Measurements from ENCODE around the gene TFR2.

Gene TFR2

DNA sequence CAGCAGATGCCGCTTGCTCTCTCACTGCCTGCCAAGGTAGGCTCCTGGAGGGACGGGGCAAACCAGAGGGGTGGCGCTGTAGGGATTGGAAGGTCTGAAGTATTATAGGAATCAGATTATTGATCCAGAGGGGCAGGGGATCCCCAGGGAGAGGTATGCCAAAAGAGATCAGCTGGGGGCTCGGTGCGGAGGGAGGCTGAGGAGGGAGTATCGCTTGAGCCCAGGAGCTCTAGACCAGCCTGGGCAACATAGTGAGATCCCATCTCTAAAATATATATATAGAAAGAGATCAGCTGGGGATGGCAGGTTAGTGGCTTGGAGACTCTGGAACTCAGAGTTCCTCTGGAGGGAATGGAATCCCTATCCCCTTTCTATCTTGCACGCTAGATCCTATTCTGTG is 46.2 kb downstream of the TFR2 start:
- DNase-seq (ENCODE audit: low read depth) = no peak
- TF ChIP-seq CTCF (IDR thresholded peaks at IDR 0.05; ENCODE audit: low read depth, low read length, missing control alignments) = no peak
- no peak overlapping the region for H3K4me3 ChIP-seq (ENCODE audit: low read depth, low read length)
- in situ Hi-C loops (cut with HindIII; ENCODE audit: low sequenced_read_pairs) = no loop called here

- H3K4me3 ChIP-seq (ENCODE audit: low read depth, low read length) = no peak overlapping the region
- no peak for DNase-seq (ENCODE audit: low read depth)
- no peak for TF ChIP-seq CTCF (IDR thresholded peaks at IDR 0.05; ENCODE audit: low read depth, low read length, missing control alignments)
- in situ Hi-C loops (cut with HindIII; ENCODE audit: low sequenced_read_pairs) = no loop called here
These were observed 49.8 kb downstream of the TFR2 start for GRCh38 chr7:100591596-100591995.

DNA sequence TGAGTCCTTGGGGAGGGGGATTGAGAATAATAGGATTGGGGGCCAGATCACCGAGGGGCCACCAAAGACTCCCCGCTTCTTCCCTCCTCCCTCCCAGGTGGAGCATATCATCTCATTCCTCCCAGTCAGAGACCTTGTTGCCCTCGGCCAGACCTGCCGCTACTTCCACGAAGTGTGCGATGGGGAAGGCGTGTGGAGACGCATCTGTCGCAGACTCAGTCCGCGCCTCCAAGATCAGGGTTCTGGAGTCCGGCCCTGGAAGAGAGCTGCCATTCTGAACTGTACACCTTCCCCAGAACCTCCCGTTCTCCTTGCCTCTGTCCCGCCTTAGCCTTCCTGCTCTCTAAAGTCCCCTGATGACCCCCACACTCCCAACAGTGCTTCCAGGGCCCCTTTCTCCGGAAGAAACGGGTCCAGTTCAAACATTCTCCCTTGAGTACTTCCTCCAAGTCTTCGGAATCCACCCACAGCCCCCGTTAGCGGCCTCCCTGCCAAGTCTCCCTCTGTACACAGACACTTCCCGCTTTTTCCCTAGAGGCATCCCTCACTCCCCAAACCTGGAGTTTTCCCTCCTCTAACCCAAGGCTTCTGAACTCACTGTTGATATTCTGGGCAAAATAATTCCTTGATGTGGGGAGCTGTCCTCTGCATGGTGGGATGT is 51.1 kb downstream of the TFR2 start:
- H3K4me3 ChIP-seq (ENCODE audit: low read depth, low read length) = no peak overlapping the region
- no peak for TF ChIP-seq CTCF (IDR thresholded peaks at IDR 0.05; ENCODE audit: low read depth, low read length, missing control alignments)
- in situ Hi-C loops (cut with HindIII; ENCODE audit: low sequenced_read_pairs) = no loop called here
- no peak for DNase-seq (ENCODE audit: low read depth)

GRCh38 chr7:100589341-100589947 is 51.9 kb downstream of the TFR2 start:
- in situ Hi-C loops (cut with HindIII; ENCODE audit: low sequenced_read_pairs) = no loop called here
- TF ChIP-seq CTCF (IDR thresholded peaks at IDR 0.05; ENCODE audit: low read depth, low read length, missing control alignments) = no peak
- no peak overlapping the region for H3K4me3 ChIP-seq (ENCODE audit: low read depth, low read length)
- no peak for DNase-seq (ENCODE audit: low read depth)

- in situ Hi-C loops (cut with HindIII; ENCODE audit: low sequenced_read_pairs) = no loop called here
- no peak for DNase-seq (ENCODE audit: low read depth)
- TF ChIP-seq CTCF (IDR thresholded peaks at IDR 0.05; ENCODE audit: low read depth, low read length, missing control alignments) = peak; percentile 12
- H3K4me3 ChIP-seq (ENCODE audit: low read depth, low read length) = no peak overlapping the region
These were observed 52.9 kb downstream of the TFR2 start for GRCh38 chr7:100588438-100588837.

- in situ Hi-C loops (cut with HindIII; ENCODE audit: low sequenced_read_pairs) = no loop called here
- no peak for TF ChIP-seq CTCF (IDR thresholded peaks at IDR 0.05; ENCODE audit: low read depth, low read length, missing control alignments)
- peak; percentile 100 for DNase-seq (ENCODE audit: low read depth)
- H3K4me3 ChIP-seq (ENCODE audit: low read depth, low read length) = peak within 1 kb of the TSS; percentile 93
These were observed 54.9 kb downstream of the TFR2 start, which contains the start of gene FBXO24 for GRCh38 chr7:100586266-100587025. Gene FBXO24 (plus strand): TSS chr7:100586328. CDS start chr7:100586626, 298 bp downstream.

Measured in astrocyte of the cerebellum (primary cell).